GM19463 (cell line): ENCODE results near the gene PDAP1.
"Not testable (repeated sequence)": the region's sequence is repeated elsewhere in the genome, so short reads cannot be mapped to it uniquely, and the experiment has no call there.

Experiments used
- ATAC-seq: cut with Tn5 transposase; IDR thresholded peaks from one replicate; pipeline ENCODE4 v1.9.1; 2021; ENCODE audit warnings: mild to moderate bottlenecking, moderate library complexity; ENCODE audit not compliant: unreplicated experiment

The PDAP1 gene

DNA sequence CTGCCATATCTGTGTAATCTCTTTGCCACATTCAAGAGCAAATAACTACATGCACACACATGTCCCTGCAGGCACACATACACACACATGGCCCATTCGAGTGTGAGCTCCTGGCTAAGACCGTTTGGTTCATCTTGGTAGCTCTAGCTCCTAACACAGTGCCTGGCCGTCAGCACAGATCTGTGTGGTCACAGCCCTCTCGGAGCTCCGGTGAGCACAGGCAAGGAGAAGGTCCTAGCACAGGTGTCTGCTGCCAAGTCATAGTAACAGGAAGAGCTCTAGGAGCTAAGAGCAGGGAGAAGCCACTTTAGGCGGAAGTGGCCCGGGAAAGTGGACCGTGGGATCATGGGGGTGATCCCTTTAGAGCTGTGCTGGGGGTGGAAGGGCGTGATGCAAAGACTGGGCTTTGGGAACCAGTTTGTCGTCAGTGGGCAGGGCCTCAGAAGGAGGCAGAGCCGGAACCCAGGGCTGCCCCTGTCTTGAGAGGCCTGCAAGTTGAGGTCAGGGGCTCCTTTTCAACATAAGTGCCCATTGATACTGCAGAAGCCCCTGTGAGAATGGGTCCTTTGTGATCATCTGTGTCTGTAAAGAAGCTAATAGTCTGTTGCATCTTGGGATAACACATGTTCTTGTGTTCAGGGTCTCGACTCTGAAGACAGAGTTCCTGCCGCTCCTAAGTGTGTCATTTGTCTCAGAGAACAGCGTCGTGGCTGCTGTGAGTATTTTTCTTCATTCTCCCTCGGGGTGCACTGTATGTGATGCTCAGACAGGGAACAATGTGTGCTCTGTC lies 50.5 kb downstream of the PDAP1 start:
- no peak for ATAC-seq

DNA sequence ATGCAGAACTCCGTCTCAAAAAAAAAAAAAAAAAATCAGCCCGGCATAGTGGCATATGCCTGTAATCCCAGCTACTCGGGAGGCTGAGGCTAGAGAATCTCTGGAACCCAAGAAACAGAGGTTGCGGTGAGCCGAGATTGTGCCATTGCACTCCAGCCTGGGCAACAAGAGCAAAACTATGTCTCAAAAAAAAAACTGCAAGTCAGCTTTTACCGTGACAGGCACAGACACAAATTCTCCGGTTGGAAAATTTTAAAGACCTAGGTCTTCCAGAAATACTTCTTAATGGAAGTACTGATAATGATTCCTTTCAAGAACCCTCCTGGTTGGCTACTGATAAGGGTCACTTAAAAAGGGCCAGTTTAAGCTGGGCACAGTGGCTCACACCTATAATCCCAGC lies 53.3 kb downstream of the PDAP1 start:
- no peak for ATAC-seq

DNA sequence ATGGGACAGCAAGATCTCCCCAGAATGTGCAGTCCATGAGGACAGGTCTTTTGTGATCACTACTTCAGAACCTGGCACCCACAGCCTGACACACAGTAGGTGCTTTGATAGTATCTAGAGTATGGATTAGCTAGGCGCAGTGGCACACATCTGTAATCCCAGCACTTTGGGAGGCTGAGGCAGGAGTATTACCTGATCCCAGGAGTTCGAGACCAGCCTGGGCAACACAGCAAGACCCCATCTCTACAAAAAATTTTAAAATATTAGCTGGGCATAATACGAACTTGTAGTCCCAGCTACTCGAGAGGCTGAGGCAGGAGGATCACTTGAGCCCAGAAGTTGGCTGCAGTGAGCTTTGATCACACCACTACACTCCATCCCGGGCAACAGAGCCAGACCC lies 56.1 kb downstream of the PDAP1 start:
- ATAC-seq: no peak

DNA sequence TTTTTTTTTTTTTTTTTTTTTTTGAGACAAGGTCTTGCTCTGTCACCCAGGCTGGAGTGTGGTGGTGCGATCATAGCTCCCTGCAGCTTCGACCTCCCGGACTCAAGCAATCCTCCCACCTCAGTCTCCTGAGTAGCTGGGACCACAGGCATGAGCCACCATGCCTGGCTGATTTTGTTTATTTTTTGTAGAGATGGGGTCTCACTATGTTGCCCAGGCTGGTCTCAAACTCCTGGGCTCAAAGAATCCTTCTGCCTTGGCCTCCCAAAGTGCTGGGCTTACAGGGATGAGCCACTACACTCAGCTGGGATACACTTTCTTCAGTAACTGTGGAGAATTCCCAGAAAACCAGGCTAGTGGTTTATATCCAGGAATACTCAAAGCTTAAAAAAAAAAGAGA lies 57.8 kb downstream of the PDAP1 start:
- not testable (repeated sequence) for ATAC-seq
